OCI-LY7 (cell line): ENCODE results near the gene PCDHB2. TPM values are rescaled to one million over a fixed set of nuclear protein-coding genes. Genes with fewer than 3 reads are reported as not detected.
"Not testable (repeated sequence)": the region's sequence is repeated elsewhere in the genome, so short reads cannot be mapped to it uniquely, and the experiment has no call there.

Experiments used
- BruUV-seq: library from RNA; stranded (reverse); fragments of 400-500 nt; replicated peaks from 2 replicates; lab custom pipeline; 2021; lab: Mats Ljungman, UMichigan
- CTCF ChIA-PET: fragments of 300-600 bp; sonication (Branson Sonifier 250); formaldehyde crosslinking; loops from one replicate; lab custom pipeline; 2022; ENCODE audit warnings: antibody characterized with exemption; ENCODE audit not compliant: unreplicated experiment; lab: Charles Lee
- POLR2A ChIA-PET: fragments of 300-600 bp; sonication (Branson Sonifier 250); formaldehyde crosslinking; loops from one replicate; lab custom pipeline; 2022; ENCODE audit warnings: antibody characterized with exemption; lab: Charles Lee
- DNase-seq: peaks from one replicate; pipeline ENCODE4 v3.0.0-alpha.2; 2015; ENCODE audit warnings: low spot score
- H2AFZ ChIP-seq: fragments of 200-600 bp; sonication (generic), shearing (Covaris generic); 2 replicates; pipeline ENCODE4 v1.6.1; 2014; ENCODE audit warnings: mild to moderate bottlenecking, antibody characterized with exemption, low read length, moderate library complexity
- H3K27ac ChIP-seq: fragments of 200-600 bp; sonication (generic); 2 replicates; pipeline ENCODE4 v1.5.1; 2014; ENCODE audit warnings: mixed run types, low read depth, mild to moderate bottlenecking, moderate library complexity, low read length, inconsistent platforms; ENCODE audit not compliant: poor library complexity, severe bottlenecking
- H3K36me3 ChIP-seq: fragments of 200-600 bp; sonication (generic); 2 replicates; pipeline ENCODE4 v1.6.1; 2014; ENCODE audit warnings: mild to moderate bottlenecking, antibody characterized with exemption, low read length, moderate library complexity, mixed read lengths; ENCODE audit not compliant: insufficient read depth
- H3K4me1 ChIP-seq: fragments of 200-600 bp; sonication (generic); 2 replicates; pipeline ENCODE4 v1.5.1; 2014; ENCODE audit warnings: mild to moderate bottlenecking, low read length; ENCODE audit not compliant: insufficient read depth, poor library complexity, severe bottlenecking
- H3K4me2 ChIP-seq: fragments of 200-600 bp; sonication (generic); 2 replicates; pipeline ENCODE4 v1.6.1; 2014; ENCODE audit warnings: mild to moderate bottlenecking, low read length
- H3K4me3 ChIP-seq: fragments of 200-600 bp; sonication (generic); 2 replicates; pipeline ENCODE4 v1.5.1; 2014; ENCODE audit warnings: mild to moderate bottlenecking, low read depth, low read length; ENCODE audit not compliant: poor library complexity, severe bottlenecking
- H3K79me2 ChIP-seq: fragments of 200-600 bp; sonication (generic); 2 replicates; pipeline ENCODE4 v1.6.1; 2016; ENCODE audit warnings: low read depth, mild to moderate bottlenecking, low read length, moderate library complexity, mixed read lengths; ENCODE audit not compliant: insufficient read depth
- H3K9me2 ChIP-seq: fragments of 200-600 bp; sonication (generic); 2 replicates; pipeline ENCODE4 v1.6.1; 2016; ENCODE audit warnings: mild to moderate bottlenecking, low read length, mixed read lengths; ENCODE audit not compliant: insufficient read depth
- H3K9me3 ChIP-seq: fragments of 200-600 bp; sonication (generic); 2 replicates; pipeline ENCODE4 v1.6.1; 2014; ENCODE audit warnings: mild to moderate bottlenecking, mixed run types, low read length, mixed read lengths
- H4K20me1 ChIP-seq: fragments of 200-600 bp; sonication (generic); 2 replicates; pipeline ENCODE4 v1.6.1; 2014; ENCODE audit warnings: mild to moderate bottlenecking, antibody characterized with exemption, low read length, moderate library complexity, mixed read lengths; ENCODE audit not compliant: insufficient read depth
- CTCF ChIP-seq: fragments of 200-600 bp; sonication (generic); conservative IDR thresholded peaks from 2 replicates; pipeline ENCODE4 v1.5.1; 2014; ENCODE audit warnings: mild to moderate bottlenecking, antibody characterized with exemption, low read length, moderate library complexity, mixed read lengths
- EZH2phosphoT487 ChIP-seq: fragments of 200-600 bp; sonication (generic); IDR thresholded peaks from 2 replicates; pipeline ENCODE4 v1.6.1; 2018; ENCODE audit warnings: low read depth, borderline replicate concordance, mild to moderate bottlenecking, mixed run types, antibody characterized with exemption, low read length, moderate library complexity, mixed read lengths
- intact Hi-C: fragments of 100-400 bp; cut with micrococcal nuclease; formaldehyde crosslinking; loops from one replicate; pipeline ENCODE4 v1.10.0; 2022; ENCODE audit not compliant: unreplicated experiment
- total RNA-seq, 2 experiments: library from RNA; depleted of rRNA in 1 of 2; stranded (reverse); fragments of >200 nt in 1 of 2; shearing (Covaris generic) in 1 of 2; gene quantifications; 2 replicates each; pipeline ENCODE4 v1.2.3, GENCODE V29; 2014 to 2022

The PCDHB2 gene
- total RNA-seq, 2 experiments from 2014 or later = not detected

- Histone ChIP-seq H3K9me2 (no peaks in the 10 kb centered on the region), H3K79me2 (no peaks in the 10 kb centered on the region), H2AFZ (no peak overlapping the region), H3K27ac (no peak overlapping the region), H4K20me1 (no peaks in the 10 kb centered on the region), H3K4me3 (no peak overlapping the region), H3K4me2 (no peak overlapping the region), H3K36me3 (no peaks in the 10 kb centered on the region), H3K9me3 (no peaks in the 10 kb centered on the region), H3K4me1 (no peaks in the 10 kb centered on the region)
- ChIA-PET CTCF (no interaction called here), POLR2A (no interaction called here)
- no peak for TF ChIP-seq CTCF
- no peak for TF ChIP-seq EZH2phosphoT487
- no peak for DNase-seq
- intact Hi-C loops = no loop called here
- BruUV-seq = no TSS peak
These were observed 27.6 kb downstream of the PCDHB2 start for GRCh38 chr5:141121985-141122384.

DNA sequence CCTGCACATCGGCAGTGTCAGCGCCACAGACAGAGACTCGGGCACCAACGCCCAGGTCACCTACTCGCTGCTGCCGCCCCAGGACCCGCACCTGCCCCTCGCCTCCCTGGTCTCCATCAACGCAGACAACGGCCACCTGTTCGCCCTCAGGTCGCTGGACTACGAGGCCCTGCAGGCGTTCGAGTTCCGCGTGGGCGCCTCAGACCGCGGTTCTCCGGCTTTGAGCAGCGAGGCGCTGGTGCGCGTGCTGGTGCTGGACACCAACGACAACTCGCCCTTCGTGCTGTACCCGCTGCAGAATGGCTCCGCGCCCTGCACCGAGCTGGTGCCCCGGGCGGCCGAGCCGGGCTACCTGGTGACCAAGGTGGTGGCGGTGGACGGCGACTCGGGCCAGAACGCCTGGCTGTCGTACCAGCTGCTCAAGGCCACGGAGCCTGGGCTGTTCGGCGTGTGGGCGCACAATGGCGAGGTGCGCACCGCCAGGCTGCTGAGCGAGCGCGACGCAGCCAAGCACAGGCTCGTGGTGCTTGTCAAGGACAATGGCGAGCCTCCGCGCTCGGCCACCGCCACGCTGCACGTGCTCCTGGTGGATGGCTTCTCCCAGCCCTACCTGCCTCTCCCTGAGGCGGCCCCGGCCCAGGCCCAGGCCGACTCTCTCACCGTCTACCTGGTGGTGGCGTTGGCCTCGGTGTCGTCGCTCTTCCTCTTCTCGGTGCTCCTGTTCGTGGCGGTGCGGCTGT lies 29.2 kb downstream of the PCDHB2 start:
- H4K20me1 ChIP-seq, CTCF ChIA-PET, H3K9me2 ChIP-seq, H2AFZ ChIP-seq, H3K9me3 ChIP-seq, H3K4me3 ChIP-seq, intact Hi-C loops, H3K27ac ChIP-seq, H3K79me2 ChIP-seq, BruUV-seq, H3K36me3 ChIP-seq, POLR2A ChIA-PET, DNase-seq, H3K4me1 ChIP-seq, H3K4me2 ChIP-seq: not testable (repeated sequence)

DNA sequence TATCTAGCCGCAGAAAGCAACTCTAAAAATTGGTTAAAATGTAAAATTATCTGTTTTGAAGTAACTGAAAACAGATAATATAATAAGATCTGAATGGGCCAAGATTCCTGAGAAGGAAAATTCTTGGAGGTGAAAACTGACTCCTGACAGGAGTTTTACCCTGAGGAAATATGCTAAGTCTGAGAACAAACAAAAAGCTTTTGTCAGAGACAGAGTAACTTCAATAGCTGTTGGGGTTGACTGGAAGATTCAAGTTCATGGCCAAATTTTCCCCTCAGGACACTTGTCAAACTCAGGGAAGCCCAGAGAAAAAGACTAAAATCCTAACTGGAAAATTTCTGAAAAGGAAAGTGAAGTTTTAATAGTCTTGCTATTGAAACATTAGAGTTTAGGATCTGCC lies 32.9 kb downstream of the PCDHB2 start:
- no TSS peak for BruUV-seq
- POLR2A ChIA-PET = no interaction called here
- CTCF ChIA-PET = no interaction called here

More for the DNA sequence above, 32.9 kb downstream of the PCDHB2 start:
- Histone ChIP-seq H3K4me2 (no peak overlapping the region), H3K79me2 (no peaks in the 10 kb centered on the region), H3K4me3 (no peak overlapping the region), H4K20me1 (no peaks in the 10 kb centered on the region), H2AFZ (no peak overlapping the region), H3K9me3 (no peaks in the 10 kb centered on the region), H3K4me1 (no peaks in the 10 kb centered on the region), H3K36me3 (no peaks in the 10 kb centered on the region), H3K27ac (no peak overlapping the region), H3K9me2 (no peaks in the 10 kb centered on the region)
- intact Hi-C loops = no loop called here
- no peak for TF ChIP-seq CTCF
- no peak for TF ChIP-seq EZH2phosphoT487
- no peak for DNase-seq
